Measurements from ENCODE around the gene SPEF1.

The SPEF1 gene

GRCh38 chr20:3764659-3765058 lies 16.6 kb downstream of the SPEF1 start:
- no peak for DNase-seq (ENCODE audit: low read depth)
- TF ChIP-seq CTCF (IDR thresholded peaks at IDR 0.05; ENCODE audit: low read depth, low read length, missing control alignments): no peak
- H3K4me3 ChIP-seq (ENCODE audit: low read depth, low read length): no peak overlapping the region

GRCh38 chr20:3763671-3764601 lies 17.3 kb downstream of the SPEF1 start:
- DNase-seq (ENCODE audit: low read depth): no peak
- H3K4me3 ChIP-seq (ENCODE audit: low read depth, low read length): no peak overlapping the region
- TF ChIP-seq CTCF (IDR thresholded peaks at IDR 0.05; ENCODE audit: low read depth, low read length, missing control alignments): no peak

- no peak for DNase-seq (ENCODE audit: low read depth)
- TF ChIP-seq CTCF (IDR thresholded peaks at IDR 0.05; ENCODE audit: low read depth, low read length, missing control alignments): no peak
- no peak overlapping the region for H3K4me3 ChIP-seq (ENCODE audit: low read depth, low read length)
Observed at GRCh38 chr20:3760655-3761348, 20.4 kb downstream of the SPEF1 start.

GRCh38 chr20:3759884-3760283 lies 21.4 kb downstream of the SPEF1 start:
- TF ChIP-seq CTCF (IDR thresholded peaks at IDR 0.05; ENCODE audit: low read depth, low read length, missing control alignments): no peak
- no peak for DNase-seq (ENCODE audit: low read depth)
- no peak overlapping the region for H3K4me3 ChIP-seq (ENCODE audit: low read depth, low read length)

- TF ChIP-seq CTCF (IDR thresholded peaks at IDR 0.05; ENCODE audit: low read depth, low read length, missing control alignments): no peak
- DNase-seq (ENCODE audit: low read depth): no peak
- H3K4me3 ChIP-seq (ENCODE audit: low read depth, low read length): no peak overlapping the region
Observed at GRCh38 chr20:3759316-3759823, 21.9 kb downstream of the SPEF1 start.

- H3K4me3 ChIP-seq (ENCODE audit: low read depth, low read length): no peak overlapping the region
- TF ChIP-seq CTCF (IDR thresholded peaks at IDR 0.05; ENCODE audit: low read depth, low read length, missing control alignments): no peak
- no peak for DNase-seq (ENCODE audit: low read depth)
Observed at GRCh38 chr20:3758566-3758965, 22.7 kb downstream of the SPEF1 start.
